ENCODE results near the gene IGFBP6. TPM values are rescaled to one million over a fixed set of nuclear protein-coding genes. Genes with fewer than 3 reads are reported as not detected.

The IGFBP6 gene
- total and polyA plus RNA-seq, 9 of the 15 experiments (the other 6 are each of a cell fraction or from before 2014, with no cell fraction given), result 0.15 to 1.4 (median 0.54) TPM

- TF ChIP-seq TFE3 (CRISPR knock-in tag; IDR thresholded peaks at IDR 0.05), result no peak
- TF ChIP-seq TAF7 (tag; IDR thresholded peaks at IDR 0.05), result no peak
- TF ChIP-seq TCF3 (CRISPR knock-in tag; IDR thresholded peaks at IDR 0.05), result no peak
- TF ChIP-seq PURB (CRISPR knock-in tag; IDR thresholded peaks at IDR 0.05; ENCODE audit: low read depth), result no peak
- TF ChIP-seq ZBTB43 (CRISPR knock-in tag; IDR thresholded peaks at IDR 0.05), result no peak
- no peak for TF ChIP-seq CBX3 (IDR thresholded peaks at IDR 0.05; ENCODE audit: borderline replicate concordance in 1 of 2, low read length in 2 of 2)
- TF ChIP-seq TAF9B (IDR thresholded peaks at IDR 0.05; ENCODE audit: partially characterized antibody), result no peak
- no peak for TF ChIP-seq XRCC5 (IDR thresholded peaks at IDR 0.05; ENCODE audit: low read depth, low read length)
- TF ChIP-seq PHB2 (IDR thresholded peaks at IDR 0.05; ENCODE audit: low read depth), result no peak
- TF ChIP-seq HIVEP1 (CRISPR knock-in tag; IDR thresholded peaks at IDR 0.05), result no peak
- TF ChIP-seq ZFPM2 (CRISPR knock-in tag; IDR thresholded peaks at IDR 0.05), result no peak
These were observed 46.9 kb upstream of the IGFBP6 start (continued) for GRCh38 chr12:53050426-53051057.
